Testis (tissue), 2 donors: ENCODE data around the gene DHX34.

Experiments used
- POLR2A ChIP-seq: fragments of 450-650 bp; IDR thresholded peaks from one replicate; pipeline ENCODE4 v1.6.1; 2017; ENCODE audit warnings: antibody characterized with exemption, mild to moderate bottlenecking, moderate library complexity
- TF ChIP-seq, protein P1 (sequence below), 3 experiments: fragments of 450-650 bp in 2 of 3; fragments of 200-600 bp in 1 of 3; sonication (generic) in 1 of 3; IDR thresholded peaks; one replicate each; pipeline ENCODE4 v1.5.1; 2016 to 2019; ENCODE audit warnings: antibody characterized with exemption in 3 of 3, mild to moderate bottlenecking in 2 of 3, moderate library complexity in 1 of 3

DNA sequence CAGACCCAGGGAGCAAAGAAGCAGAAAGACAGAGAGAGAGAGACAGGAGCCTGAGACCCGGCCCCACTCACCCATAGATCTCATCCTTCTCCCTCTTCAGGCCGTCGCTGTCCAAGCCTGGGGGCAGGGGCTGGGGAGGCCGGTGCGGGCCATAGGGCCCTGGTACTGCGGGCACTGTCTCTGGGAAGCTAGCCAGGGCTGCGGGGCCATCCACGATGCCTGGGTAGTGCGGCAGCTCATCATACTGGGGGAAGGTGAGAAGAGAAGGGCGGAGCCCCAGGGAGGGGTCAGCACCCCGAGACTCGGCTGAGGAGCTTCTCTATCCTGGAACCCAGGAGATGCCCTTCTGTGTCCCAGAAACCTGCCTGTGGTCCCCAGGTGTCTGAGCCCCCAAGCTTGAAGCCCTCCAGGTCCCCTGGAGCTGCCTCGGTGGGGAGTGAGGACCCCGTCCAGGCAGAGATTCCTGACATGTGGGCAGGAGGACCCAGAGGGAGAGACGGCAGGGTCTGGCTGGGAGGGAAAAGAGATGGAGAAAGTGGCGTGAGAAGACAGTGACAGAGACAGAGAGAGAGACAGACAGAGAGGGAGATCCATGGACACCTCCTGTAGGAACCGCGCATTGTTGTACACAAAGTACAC lies 68.1 kb downstream of the DHX34 start:
- no peak for TF ChIP-seq POLR2A
- TF ChIP-seq, protein P1, sequence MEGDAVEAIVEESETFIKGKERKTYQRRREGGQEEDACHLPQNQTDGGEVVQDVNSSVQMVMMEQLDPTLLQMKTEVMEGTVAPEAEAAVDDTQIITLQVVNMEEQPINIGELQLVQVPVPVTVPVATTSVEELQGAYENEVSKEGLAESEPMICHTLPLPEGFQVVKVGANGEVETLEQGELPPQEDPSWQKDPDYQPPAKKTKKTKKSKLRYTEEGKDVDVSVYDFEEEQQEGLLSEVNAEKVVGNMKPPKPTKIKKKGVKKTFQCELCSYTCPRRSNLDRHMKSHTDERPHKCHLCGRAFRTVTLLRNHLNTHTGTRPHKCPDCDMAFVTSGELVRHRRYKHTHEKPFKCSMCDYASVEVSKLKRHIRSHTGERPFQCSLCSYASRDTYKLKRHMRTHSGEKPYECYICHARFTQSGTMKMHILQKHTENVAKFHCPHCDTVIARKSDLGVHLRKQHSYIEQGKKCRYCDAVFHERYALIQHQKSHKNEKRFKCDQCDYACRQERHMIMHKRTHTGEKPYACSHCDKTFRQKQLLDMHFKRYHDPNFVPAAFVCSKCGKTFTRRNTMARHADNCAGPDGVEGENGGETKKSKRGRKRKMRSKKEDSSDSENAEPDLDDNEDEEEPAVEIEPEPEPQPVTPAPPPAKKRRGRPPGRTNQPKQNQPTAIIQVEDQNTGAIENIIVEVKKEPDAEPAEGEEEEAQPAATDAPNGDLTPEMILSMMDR (IDR thresholded peaks at IDR 0.05), result no peak
